ENCODE measurements around the gene ARRB1. TPM values are rescaled to one million over a fixed set of nuclear protein-coding genes. Genes with fewer than 3 reads are reported as not detected.
"Not testable (repeated sequence)": the region's sequence is repeated elsewhere in the genome, so short reads cannot be mapped to it uniquely, and the experiment has no call there.

Gene ARRB1
- total and polyA plus RNA-seq, 4 donors, result 39.8 to 145 (median 55.2) TPM

DNA sequence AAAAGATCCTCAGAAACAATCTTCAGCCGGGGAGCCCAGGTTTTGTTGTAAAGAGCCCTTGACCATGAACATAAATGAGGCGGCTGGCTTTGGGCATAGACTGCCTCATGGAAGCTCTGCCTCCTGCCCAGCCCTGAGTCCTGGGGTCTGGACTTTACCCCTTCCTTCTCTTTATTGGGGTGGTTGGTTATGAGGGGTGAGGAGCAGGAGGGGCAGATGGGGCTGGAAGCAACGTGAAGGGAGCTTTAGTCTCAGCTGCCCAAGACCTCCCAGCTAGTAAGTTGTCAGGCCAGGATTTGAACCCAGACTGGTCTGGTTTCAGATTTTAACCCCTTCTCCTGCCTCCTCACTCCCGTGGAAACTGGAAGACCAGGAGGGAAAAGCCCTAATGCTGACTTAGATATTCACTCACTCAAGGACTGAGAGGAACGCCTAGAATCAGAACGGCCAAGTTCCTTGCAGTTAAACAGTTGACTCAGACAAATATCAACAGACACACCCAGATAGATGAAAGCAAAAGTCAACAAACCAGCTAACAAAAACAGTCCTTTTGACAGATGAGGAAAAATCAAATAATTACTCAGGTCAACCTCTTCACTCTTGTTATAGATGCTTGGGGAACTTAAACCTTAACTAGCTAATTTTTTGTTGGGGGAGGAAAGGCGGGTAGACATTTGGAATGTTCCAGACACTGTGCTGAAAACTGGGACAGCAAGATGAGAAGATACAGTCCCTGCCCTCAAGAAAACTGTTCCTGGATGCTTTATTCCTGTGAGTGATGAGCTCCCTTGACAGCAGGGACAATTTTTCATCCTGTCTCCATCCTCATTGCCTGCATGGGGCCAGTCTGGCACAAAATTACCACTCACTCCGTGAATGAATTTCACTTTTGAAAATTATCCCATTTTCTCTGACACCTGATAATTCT, 20.8 kb upstream of the ARRB1 start:
- Histone ChIP-seq H3K9ac (ENCODE audit: insufficient read depth in 1 of 2, low read length in 2 of 2) (no peak overlapping the region), H3K9me3 (ENCODE audit: control insufficient read depth in 4 of 4, insufficient read depth in 3 of 4, low read length in 3 of 4) (peaks cover 0 to 2% (median 0%) of the 10 kb centered on the region in 4 donors), H3K27ac (ENCODE audit: low read depth in 1 of 2, low read length in 1 of 2) (peak overlapping the region in 1 of 2 donors; percentile 69), H3K36me3 (ENCODE audit: control insufficient read depth in 4 of 4, insufficient read depth in 4 of 4, low read length in 4 of 4) (no peaks in the 10 kb centered on the region), H3K4me3 (no peak overlapping the region), H3K27me3 (ENCODE audit: control insufficient read depth in 3 of 3, insufficient read depth in 3 of 3, low read length in 2 of 3) (no peaks in the 10 kb centered on the region), H3K4me1 (ENCODE audit: control insufficient read depth in 5 of 5, insufficient read depth in 5 of 5, low read length in 5 of 5) (peaks cover 0 to 6% (median 0%) of the 10 kb centered on the region in 5 donors)
- TF ChIP-seq, protein P1, sequence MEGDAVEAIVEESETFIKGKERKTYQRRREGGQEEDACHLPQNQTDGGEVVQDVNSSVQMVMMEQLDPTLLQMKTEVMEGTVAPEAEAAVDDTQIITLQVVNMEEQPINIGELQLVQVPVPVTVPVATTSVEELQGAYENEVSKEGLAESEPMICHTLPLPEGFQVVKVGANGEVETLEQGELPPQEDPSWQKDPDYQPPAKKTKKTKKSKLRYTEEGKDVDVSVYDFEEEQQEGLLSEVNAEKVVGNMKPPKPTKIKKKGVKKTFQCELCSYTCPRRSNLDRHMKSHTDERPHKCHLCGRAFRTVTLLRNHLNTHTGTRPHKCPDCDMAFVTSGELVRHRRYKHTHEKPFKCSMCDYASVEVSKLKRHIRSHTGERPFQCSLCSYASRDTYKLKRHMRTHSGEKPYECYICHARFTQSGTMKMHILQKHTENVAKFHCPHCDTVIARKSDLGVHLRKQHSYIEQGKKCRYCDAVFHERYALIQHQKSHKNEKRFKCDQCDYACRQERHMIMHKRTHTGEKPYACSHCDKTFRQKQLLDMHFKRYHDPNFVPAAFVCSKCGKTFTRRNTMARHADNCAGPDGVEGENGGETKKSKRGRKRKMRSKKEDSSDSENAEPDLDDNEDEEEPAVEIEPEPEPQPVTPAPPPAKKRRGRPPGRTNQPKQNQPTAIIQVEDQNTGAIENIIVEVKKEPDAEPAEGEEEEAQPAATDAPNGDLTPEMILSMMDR (IDR thresholded peaks at IDR 0.05; ENCODE audit: control extremely low read depth, extremely low read depth), result no peak
- DNase-seq (no peak), ATAC-seq (ENCODE audit: insufficient read depth, low FRiP score) (peak; percentile 50)
- 39 to 59% methylated on average over 8 of the region's 8 CpGs for WGBS, 2 donors

DNA sequence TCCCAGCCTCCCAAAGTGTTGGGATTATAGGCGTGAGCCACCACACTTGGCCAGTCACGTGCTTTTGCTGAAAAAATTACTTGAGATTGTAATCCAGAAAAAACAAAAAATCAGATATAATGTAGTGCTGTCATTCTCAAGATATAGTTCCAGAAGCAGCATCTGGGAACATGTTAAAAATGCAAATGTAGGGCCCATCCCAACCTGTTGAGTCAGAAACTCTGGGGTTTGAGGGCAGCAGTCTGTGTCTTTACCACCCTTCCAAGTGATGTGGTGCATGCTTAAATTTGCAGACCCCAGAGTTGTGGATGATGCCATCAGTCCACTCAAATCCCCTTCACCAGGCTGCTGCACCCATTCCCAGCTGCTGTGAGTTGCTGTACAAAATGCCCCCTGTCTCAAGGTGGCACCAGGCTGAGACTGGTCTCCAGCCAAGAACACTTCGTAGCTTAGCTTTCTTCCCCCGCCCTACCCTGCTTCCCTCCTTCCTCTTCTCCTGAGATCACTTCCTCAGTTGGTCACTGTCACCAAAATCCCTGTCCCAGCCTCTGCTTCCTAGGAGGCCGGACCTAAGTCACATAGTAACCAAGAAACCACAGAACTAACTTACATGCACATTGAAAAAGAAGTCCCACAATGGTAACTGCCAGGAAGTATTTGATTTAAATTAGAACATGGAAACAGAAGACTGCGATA, 18.2 kb upstream of the ARRB1 start:
- Histone ChIP-seq H3K27ac (ENCODE audit: low read depth in 1 of 2, low read length in 1 of 2) (peak overlapping the region in 1 of 2 donors; percentile 35), H3K4me1 (ENCODE audit: control insufficient read depth in 5 of 5, insufficient read depth in 5 of 5, low read length in 5 of 5) (peaks cover 0 to 6% (median 1%) of the 10 kb centered on the region in 5 donors), H3K4me3 (no peak overlapping the region), H3K36me3 (ENCODE audit: control insufficient read depth in 4 of 4, insufficient read depth in 4 of 4, low read length in 4 of 4) (no peaks in the 10 kb centered on the region), H3K9me3 (ENCODE audit: control insufficient read depth in 4 of 4, insufficient read depth in 3 of 4, low read length in 3 of 4) (peaks cover 0 to under 1% (median 0%) of the 10 kb centered on the region in 4 donors), H3K9ac (ENCODE audit: insufficient read depth in 1 of 2, low read length in 2 of 2) (no peak overlapping the region), H3K27me3 (ENCODE audit: control insufficient read depth in 3 of 3, insufficient read depth in 3 of 3, low read length in 2 of 3) (no peaks in the 10 kb centered on the region)
- 38 to 57% methylated on average over 6 of the region's 6 CpGs for WGBS, 2 donors
- no peak for DNase-seq
- TF ChIP-seq, protein P1 (IDR thresholded peaks at IDR 0.05; ENCODE audit: control extremely low read depth, extremely low read depth), result no peak
- ATAC-seq (ENCODE audit: insufficient read depth, low FRiP score), result peak; percentile 50

DNA sequence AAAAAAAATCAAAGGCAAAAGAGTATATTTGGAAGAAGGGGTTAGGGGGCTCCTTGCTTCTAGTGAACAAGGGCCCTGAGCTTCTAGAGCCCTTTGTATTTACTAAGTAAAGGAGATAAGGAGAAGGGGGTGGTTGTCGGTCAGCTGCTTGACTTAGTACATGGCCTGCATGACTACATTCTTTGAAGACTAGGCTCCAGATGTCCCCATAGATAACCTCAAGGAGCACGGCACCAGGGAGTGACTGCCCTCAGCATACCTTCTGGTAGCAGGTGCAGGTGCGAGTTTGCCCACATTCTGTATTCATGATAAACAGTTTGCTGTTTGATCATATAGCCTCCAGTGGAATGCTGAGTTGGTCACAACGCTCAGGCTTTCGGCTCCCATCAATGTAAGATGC, 15.4 kb upstream of the ARRB1 start:
- H3K4me3 ChIP-seq; H3K36me3 ChIP-seq (ENCODE audit: control insufficient read depth in 4 of 4, insufficient read depth in 4 of 4, low read length in 4 of 4); H3K27ac ChIP-seq (ENCODE audit: low read depth in 1 of 2, low read length in 1 of 2); H3K4me1 ChIP-seq (ENCODE audit: control insufficient read depth in 5 of 5, insufficient read depth in 5 of 5, low read length in 5 of 5); H3K9ac ChIP-seq (ENCODE audit: insufficient read depth in 1 of 2, low read length in 2 of 2); H3K9me3 ChIP-seq (ENCODE audit: control insufficient read depth in 4 of 4, insufficient read depth in 3 of 4, low read length in 3 of 4); H3K27me3 ChIP-seq (ENCODE audit: control insufficient read depth in 3 of 3, insufficient read depth in 3 of 3, low read length in 2 of 3); DNase-seq: not testable (repeated sequence)
- ATAC-seq (ENCODE audit: insufficient read depth, low FRiP score), result peak; percentile 49
- WGBS, 2 donors, result 71 to 82% methylated on average over 5 of the region's 5 CpGs

DNA sequence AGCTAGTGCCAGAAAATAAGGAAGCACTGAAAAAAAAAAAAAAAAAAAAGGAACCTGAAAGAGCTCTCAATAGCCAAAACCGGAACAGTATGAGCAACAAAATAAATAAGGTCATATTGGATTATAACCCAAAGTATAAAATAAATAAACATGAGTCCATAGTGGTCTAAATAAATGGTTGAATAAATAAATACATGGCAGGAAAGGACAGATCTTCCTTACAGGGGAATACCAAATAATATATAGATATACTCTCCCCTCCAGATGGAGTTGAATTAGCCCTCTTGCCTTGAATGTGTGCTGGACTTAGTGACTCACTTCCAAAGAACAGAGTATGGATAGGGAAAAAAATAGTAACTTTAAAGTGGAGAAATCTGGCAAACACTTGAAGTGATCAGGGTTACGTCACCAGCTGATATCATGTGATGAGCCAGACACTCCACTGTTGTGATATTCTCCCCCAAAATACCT, 14.3 kb upstream of the ARRB1 start:
- Histone ChIP-seq H3K4me3 (no peak overlapping the region), H3K27me3 (ENCODE audit: control insufficient read depth in 3 of 3, insufficient read depth in 3 of 3, low read length in 2 of 3) (no peaks in the 10 kb centered on the region), H3K4me1 (ENCODE audit: control insufficient read depth in 5 of 5, insufficient read depth in 5 of 5, low read length in 5 of 5) (peaks cover 0 to 1% (median 0%) of the 10 kb centered on the region in 5 donors), H3K36me3 (ENCODE audit: control insufficient read depth in 4 of 4, insufficient read depth in 4 of 4, low read length in 4 of 4) (no peaks in the 10 kb centered on the region), H3K9me3 (ENCODE audit: control insufficient read depth in 4 of 4, insufficient read depth in 3 of 4, low read length in 3 of 4) (no peaks in the 10 kb centered on the region), H3K9ac (ENCODE audit: insufficient read depth in 1 of 2, low read length in 2 of 2) (no peak overlapping the region), H3K27ac (ENCODE audit: low read depth in 1 of 2, low read length in 1 of 2) (no peak overlapping the region)
- DNase-seq (no peak), ATAC-seq (ENCODE audit: insufficient read depth, low FRiP score) (peak; percentile 38)
- TF ChIP-seq, protein P1 (IDR thresholded peaks at IDR 0.05; ENCODE audit: control extremely low read depth, extremely low read depth), result no peak
- 17 to 20% methylated on average over 2 of the region's 2 CpGs for WGBS, 2 donors

DNA sequence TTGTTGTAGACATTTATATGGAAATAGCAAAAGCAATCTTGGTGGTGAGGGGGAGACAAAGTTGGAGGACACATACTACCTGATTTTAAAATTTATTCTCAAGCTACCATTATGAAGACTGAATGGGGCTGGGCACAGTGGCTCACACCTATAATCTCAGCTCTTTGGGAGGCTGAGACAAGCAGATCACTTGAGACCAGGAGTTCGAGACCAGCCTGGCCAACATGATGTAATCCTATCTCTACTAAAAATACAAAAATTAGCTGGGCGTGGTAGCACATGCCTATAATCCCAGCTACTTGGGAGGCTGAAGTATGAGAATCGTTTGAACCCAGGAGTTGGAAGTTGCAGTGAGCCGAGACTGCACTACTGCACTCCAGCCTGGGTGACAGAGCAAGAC, 10.8 kb upstream of the ARRB1 start:
- H3K36me3 ChIP-seq (ENCODE audit: control insufficient read depth in 4 of 4, insufficient read depth in 4 of 4, low read length in 4 of 4); H3K27ac ChIP-seq (ENCODE audit: low read depth in 1 of 2, low read length in 1 of 2); DNase-seq; H3K27me3 ChIP-seq (ENCODE audit: control insufficient read depth in 3 of 3, insufficient read depth in 3 of 3, low read length in 2 of 3); H3K9ac ChIP-seq (ENCODE audit: insufficient read depth in 1 of 2, low read length in 2 of 2); H3K4me1 ChIP-seq (ENCODE audit: control insufficient read depth in 5 of 5, insufficient read depth in 5 of 5, low read length in 5 of 5); H3K9me3 ChIP-seq (ENCODE audit: control insufficient read depth in 4 of 4, insufficient read depth in 3 of 4, low read length in 3 of 4); ATAC-seq (ENCODE audit: insufficient read depth, low FRiP score); H3K4me3 ChIP-seq: not testable (repeated sequence)
- WGBS, 2 donors, result 79 to 81% methylated on average over 4 of the region's 4 CpGs
